HepG2 (cell line): ENCODE results near the gene PARD3. TPM values are rescaled to one million over a fixed set of nuclear protein-coding genes. Genes with fewer than 3 reads are reported as not detected.

Experiments used
- ATAC-seq: fragments of 200-7000 bp; cut with Tn5 transposase; 3 replicates; pipeline ENCODE4 v1.9.1; 2020; ENCODE audit warnings: mild to moderate bottlenecking, moderate library complexity
- BruUV-seq: library from RNA; stranded (reverse); fragments of 400-500 nt; replicated peaks from 2 replicates; lab custom pipeline; 2021; lab: Mats Ljungman, UMichigan
- CTCF ChIA-PET: fragments of 300-600 bp; formaldehyde crosslinking; extraction: SDS; loops from one replicate; lab custom pipeline; 2021; ENCODE audit warnings: low total read pairs, inconsistent platforms, low intra/inter-chr PET ratio; lab: Yijun Ruan, JAX
- POLR2A ChIA-PET: fragments of 350-600 bp; sonication (Branson Sonifier 250); formaldehyde crosslinking; loops from one replicate; lab custom pipeline; 2020; ENCODE audit warnings: antibody characterized with exemption, inconsistent platforms; lab: Yijun Ruan, JAX
- DNase-seq: peaks from one replicate; pipeline ENCODE4 v3.0.0-alpha.2; 2015; ENCODE audit warnings: low spot score
- FAIRE-seq: peaks from 3 replicates; lab custom pipeline; 2011; peaks lifted over from hg19 to GRCh38; lab: Jason Lieb, UNC
- H2AFZ ChIP-seq: one replicate; pipeline ENCODE4 v1.6.1; 2011; ENCODE audit warnings: low read length, inconsistent platforms
- H3K27ac ChIP-seq: fragments of 300-600 bp; 3 replicates; pipeline ENCODE4 v1.8.0; 2011; ENCODE audit warnings: mixed run types, mild to moderate bottlenecking, mixed read lengths, low read length, inconsistent platforms; ENCODE audit not compliant: insufficient read depth; ENCODE audit errors: extremely low read length
- H3K27me3 ChIP-seq, 2 experiments: fragments of 200-600 bp in 1 of 2; 2 replicates in 1 of 2; 3 replicates in 1 of 2; pipeline versions ENCODE4 v1.6.0 to v1.8.0; 2011; ENCODE audit warnings: low read length in 2 of 2, mild to moderate bottlenecking in 2 of 2, moderate library complexity in 2 of 2, inconsistent platforms in 1 of 2; ENCODE audit not compliant: insufficient read depth in 2 of 2, control insufficient read depth in 1 of 2
- H3K36me3 ChIP-seq, 2 experiments: fragments of 200-600 bp in 1 of 2; replicated peaks in 1 of 2; 2 replicates in 1 of 2; 3 replicates in 1 of 2; pipeline versions ENCODE4 v1.5.1 to v1.8.0; 2011; ENCODE audit warnings: low read length in 2 of 2, inconsistent platforms in 1 of 2; ENCODE audit not compliant: insufficient read depth in 2 of 2, control insufficient read depth in 1 of 2
- H3K4me1 ChIP-seq: 2 replicates; pipeline ENCODE4 v1.5.1; 2012; ENCODE audit warnings: low read length, inconsistent platforms; ENCODE audit not compliant: insufficient read depth
- H3K4me2 ChIP-seq: 2 replicates; pipeline ENCODE4 v1.6.0; 2011; ENCODE audit warnings: low read depth, low read length, inconsistent platforms
- H3K4me3 ChIP-seq, 3 experiments: fragments of 200-600 bp in 1 of 3; sonication (generic), shearing (Covaris generic) in 1 of 3; replicated peaks in 1 of 3; 2 replicates each; pipeline ENCODE4 v1.5.1; 2011 to 2016; ENCODE audit warnings: low read length in 3 of 3, inconsistent platforms in 2 of 3, low read depth in 2 of 3, mild to moderate bottlenecking in 2 of 3, control low read depth in 1 of 3, mixed read lengths in 1 of 3; ENCODE audit not compliant: insufficient read depth in 1 of 3
- H3K79me2 ChIP-seq: one replicate; pipeline ENCODE4 v1.6.1; 2011; ENCODE audit warnings: low read length, inconsistent platforms; ENCODE audit not compliant: insufficient read depth
- H3K9ac ChIP-seq: 2 replicates; pipeline ENCODE4 v1.6.0; 2011; ENCODE audit warnings: mild to moderate bottlenecking, low read depth, low read length, inconsistent platforms; ENCODE audit not compliant: insufficient read depth
- H3K9me3 ChIP-seq: 2 replicates; pipeline ENCODE4 v1.5.1; 2012; ENCODE audit warnings: mild to moderate bottlenecking, low read length
- H4K20me1 ChIP-seq: 2 replicates; pipeline ENCODE4 v1.6.0; 2011; ENCODE audit warnings: inconsistent platforms, mild to moderate bottlenecking, low read length, moderate library complexity; ENCODE audit not compliant: insufficient read depth
- ELF4 ChIP-seq: sonication (generic); formaldehyde crosslinking; IDR thresholded peaks from 2 replicates; pipeline ENCODE4 v1.5.0; 2020; ENCODE audit warnings: missing genetic modification reagents, mild to moderate bottlenecking, moderate library complexity, borderline replicate concordance
- GLI4 ChIP-seq: sonication (generic); formaldehyde crosslinking; IDR thresholded peaks from 2 replicates; pipeline ENCODE4 v1.5.1; 2020; ENCODE audit warnings: missing genetic modification reagents, mild to moderate bottlenecking, moderate library complexity, borderline replicate concordance
- GTF2F1 ChIP-seq: fragments of 150-350 bp; IDR thresholded peaks from 2 replicates; pipeline ENCODE4 v1.6.1; 2014; ENCODE audit warnings: low read length
- MIER3 ChIP-seq: IDR thresholded peaks from 2 replicates; pipeline ENCODE4 v1.6.1; 2016; ENCODE audit warnings: missing compliant biosample characterization, borderline replicate concordance
- NR2F6 ChIP-seq, 2 experiments: IDR thresholded peaks; 2 replicates each; pipeline ENCODE4 v1.6.1; 2016; ENCODE audit warnings: antibody characterized with exemption in 1 of 2, mild to moderate bottlenecking in 1 of 2
- REXO4 ChIP-seq: sonication (generic); formaldehyde crosslinking; IDR thresholded peaks from 2 replicates; pipeline ENCODE4 v1.8.0; 2022; ENCODE audit warnings: missing genetic modification reagents, mild to moderate bottlenecking, borderline replicate concordance
- SIX4 ChIP-seq: sonication (generic); formaldehyde crosslinking; IDR thresholded peaks from 2 replicates; pipeline ENCODE4 v1.4.0; 2020; ENCODE audit warnings: missing genetic modification reagents
- SKIL ChIP-seq: sonication (generic); formaldehyde crosslinking; IDR thresholded peaks from 2 replicates; pipeline ENCODE4 v1.8.0; 2022; ENCODE audit warnings: missing genetic modification reagents, mild to moderate bottlenecking, moderate library complexity, borderline replicate concordance
- TFE3 ChIP-seq: IDR thresholded peaks from 2 replicates; pipeline ENCODE4 v1.6.1; 2016
- TSC22D2 ChIP-seq: sonication (generic); formaldehyde crosslinking; IDR thresholded peaks from 2 replicates; pipeline ENCODE4 v1.5.1; 2020; ENCODE audit warnings: missing genetic modification reagents, mild to moderate bottlenecking, borderline replicate concordance
- ZNF142 ChIP-seq: sonication (generic); formaldehyde crosslinking; IDR thresholded peaks from 2 replicates; pipeline ENCODE4 v1.4.0; 2020; ENCODE audit warnings: missing genetic modification reagents
- ZNF343 ChIP-seq: sonication (generic); formaldehyde crosslinking; IDR thresholded peaks from 2 replicates; pipeline ENCODE4 v1.4.0; 2020; ENCODE audit warnings: mild to moderate bottlenecking, missing genetic modification reagents
- ZNF724P ChIP-seq: sonication (generic); formaldehyde crosslinking; IDR thresholded peaks from 2 replicates; pipeline ENCODE4 v1.8.0; 2022; ENCODE audit warnings: missing genetic modification reagents, borderline replicate concordance
- WGBS: methylation state at CpG from one replicate; pipeline ENCODE4 v1.1.6; 2017; ENCODE audit warnings: low lambda C conversion rate; 5-methylcytosine and 5-hydroxymethylcytosine counted together
- in situ Hi-C: cut with HindIII; loops from 2 replicates; pipeline ENCODE4 v1.10.0; 2017; ENCODE audit warnings: low pct_unique_long_range_greater_than_20kb; ENCODE audit not compliant: extremely low pct_ligation_motif_present
- intact Hi-C: fragments of 100-400 bp; cut with micrococcal nuclease; formaldehyde crosslinking; loops from one replicate; pipeline ENCODE4 v1.10.0; 2022; ENCODE audit not compliant: unreplicated experiment
- polyA plus RNA-seq, 8 experiments: library from polyadenylated mRNA; depleted of rRNA in 3 of 8; stranded (reverse) in 7 of 8; unstranded in 1 of 8; fragments of >200 nt; fragmentation: Illumina TruSeq in 4 of 8; extraction: Trizol in 4 of 8; gene quantifications; 2 replicates each; pipeline versions ENCODE4 v1.2.1 to v1.2.3, GENCODE V29; 2011 to 2016; ENCODE audit warnings: low read depth in 4 of 8, missing spikeins in 1 of 8, mixed read lengths in 1 of 8; ENCODE audit not compliant: insufficient read depth in 1 of 8
- total RNA-seq, 5 experiments: library from RNA; depleted of rRNA; stranded (reverse); fragments of >200 nt; fragmentation: Illumina TruSeq; extraction: Trizol; gene quantifications; 2 replicates each; pipeline ENCODE4 v1.2.3, GENCODE V29; 2016; ENCODE audit warnings: low read depth in 1 of 5
- TF ChIP-seq, protein P1 (sequence below): sonication (generic); formaldehyde crosslinking; IDR thresholded peaks from 2 replicates; pipeline ENCODE4 v1.4.0; 2020; ENCODE audit warnings: missing genetic modification reagents; ENCODE audit errors: not compliant biosample characterization

The PARD3 gene
- total and polyA plus RNA-seq, 2 of the 13 experiments (the other 11 are each of a cell fraction or from before 2014, with no cell fraction given): 40.9 to 60.0 TPM

- no TSS peak for BruUV-seq
- Histone ChIP-seq H4K20me1 (no peaks in the 10 kb centered on the region), H3K79me2 (no peaks in the 10 kb centered on the region), H3K4me3 (no peak overlapping the region), H3K4me1 (peaks cover 31% of the 10 kb centered on the region), H3K4me2 (no peak overlapping the region), H3K36me3 (no peaks in the 10 kb centered on the region), H3K9ac (no peak overlapping the region), H3K27ac (no peak overlapping the region), H3K9me3 (no peaks in the 10 kb centered on the region), H2AFZ (no peak overlapping the region), H3K27me3 (no peaks in the 10 kb centered on the region)
- whole genome bisulfite sequencing: 98% methylated on average over 1 of the region's 1 CpG
- TF ChIP-seq ZNF343 (CRISPR knock-in tag) (no peak), REXO4 (CRISPR knock-in tag) (no peak), TFE3 (CRISPR knock-in tag) (no peak), ELF4 (CRISPR knock-in tag) (no peak), SIX4 (CRISPR knock-in tag) (no peak), TSC22D2 (CRISPR knock-in tag) (no peak), NR2F6 (IDR thresholded peaks at IDR 0.05) (no peak), NR2F6 (CRISPR knock-in tag; IDR thresholded peaks at IDR 0.05) (no peak), SKIL (CRISPR knock-in tag) (no peak), MIER3 (CRISPR knock-in tag) (no peak), ZNF724P (CRISPR knock-in tag) (no peak), GTF2F1 (no peak), ZNF142 (CRISPR knock-in tag) (no peak), GLI4 (CRISPR knock-in tag) (no peak)
- TF ChIP-seq, protein P1, sequence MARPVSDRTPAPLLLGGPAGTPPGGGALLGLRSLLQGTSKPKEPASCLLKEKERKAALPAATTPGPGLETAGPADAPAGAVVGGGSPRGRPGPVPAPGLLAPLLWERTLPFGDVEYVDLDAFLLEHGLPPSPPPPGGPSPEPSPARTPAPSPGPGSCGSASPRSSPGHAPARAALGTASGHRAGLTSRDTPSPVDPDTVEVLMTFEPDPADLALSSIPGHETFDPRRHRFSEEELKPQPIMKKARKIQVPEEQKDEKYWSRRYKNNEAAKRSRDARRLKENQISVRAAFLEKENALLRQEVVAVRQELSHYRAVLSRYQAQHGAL (CRISPR knock-in tag): no peak
- ChIA-PET POLR2A (no interaction called here), CTCF (no interaction called here)
- ATAC-seq (no peak), DNase-seq (no peak), FAIRE-seq (no peak)
- in situ Hi-C loops: no loop called here
- intact Hi-C loops: no loop called here
Observed at GRCh38 chr10:34157501-34157900, 657.6 kb downstream of the PARD3 start.
